ENCODE measurements around the gene IGF1R.

Gene IGF1R

DNA sequence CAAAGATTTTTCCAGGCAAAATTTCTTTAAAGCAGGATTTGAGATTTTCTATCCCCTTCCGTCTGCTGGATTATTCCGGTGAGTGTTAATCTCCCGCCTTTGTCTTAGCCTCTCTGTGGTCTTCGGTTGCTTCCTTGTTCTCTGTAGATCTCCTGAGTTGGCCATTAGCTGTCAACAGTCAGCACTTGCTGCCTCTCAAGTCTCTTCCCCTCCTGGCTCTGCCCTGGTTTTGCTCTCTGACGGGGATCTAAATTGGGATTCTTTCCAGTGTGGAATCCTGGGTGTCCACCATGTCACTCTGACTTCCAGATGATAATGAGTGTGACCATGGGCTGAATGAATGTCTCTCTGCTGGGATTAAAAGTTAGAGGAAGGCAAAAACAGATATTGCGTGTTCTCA, 121.5 kb downstream of the IGF1R start:
- Histone ChIP-seq H3K4me3 (ENCODE audit: insufficient read depth, low read depth, low read length, poor library complexity, severe bottlenecking) (no peak overlapping the region), H3K4me1 (ENCODE audit: control insufficient read depth, insufficient read depth, low read length, poor library complexity, severe bottlenecking) (no peaks in the 10 kb centered on the region), H3K27me3 (replicated peaks; ENCODE audit: control insufficient read depth, insufficient read depth, low read length, poor library complexity, severe bottlenecking) (no peaks in the 10 kb centered on the region), H3K9me3 (ENCODE audit: control insufficient read depth, low read length) (no peaks in the 10 kb centered on the region), H3K36me3 (ENCODE audit: control insufficient read depth, insufficient read depth, low read length) (no peaks in the 10 kb centered on the region), H3K27ac (ENCODE audit: insufficient read depth, low read length, poor library complexity, severe bottlenecking) (no peak overlapping the region)
- DNase-seq: no peak

DNA sequence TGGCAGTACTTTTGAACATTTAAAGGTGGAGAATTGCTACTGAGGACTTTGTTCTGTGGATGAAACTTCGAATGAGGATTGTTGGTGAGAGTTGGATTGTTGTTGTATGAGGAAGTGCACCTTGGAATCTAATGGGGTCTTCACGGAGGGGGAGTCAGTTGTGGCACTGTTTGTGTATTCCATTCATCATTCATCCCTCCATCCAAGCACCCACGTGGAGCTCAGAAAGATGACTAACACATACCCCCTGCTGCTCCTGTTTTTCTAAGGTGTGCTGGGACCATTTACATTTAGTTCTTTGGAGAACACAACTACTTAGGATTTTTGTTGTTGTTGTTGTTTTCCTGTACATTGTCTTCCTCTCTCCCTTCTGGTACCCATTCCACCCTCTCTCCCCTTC, 122.6 kb downstream of the IGF1R start:
- H3K4me1 ChIP-seq (ENCODE audit: control insufficient read depth, insufficient read depth, low read length, poor library complexity, severe bottlenecking): no peaks in the 10 kb centered on the region
- no peak overlapping the region for H3K4me3 ChIP-seq (ENCODE audit: insufficient read depth, low read depth, low read length, poor library complexity, severe bottlenecking)
- no peaks in the 10 kb centered on the region for H3K27me3 ChIP-seq (replicated peaks; ENCODE audit: control insufficient read depth, insufficient read depth, low read length, poor library complexity, severe bottlenecking)
- H3K27ac ChIP-seq (ENCODE audit: insufficient read depth, low read length, poor library complexity, severe bottlenecking): no peak overlapping the region
- no peaks in the 10 kb centered on the region for H3K9me3 ChIP-seq (ENCODE audit: control insufficient read depth, low read length)
- no peaks in the 10 kb centered on the region for H3K36me3 ChIP-seq (ENCODE audit: control insufficient read depth, insufficient read depth, low read length)
- DNase-seq: no peak

DNA sequence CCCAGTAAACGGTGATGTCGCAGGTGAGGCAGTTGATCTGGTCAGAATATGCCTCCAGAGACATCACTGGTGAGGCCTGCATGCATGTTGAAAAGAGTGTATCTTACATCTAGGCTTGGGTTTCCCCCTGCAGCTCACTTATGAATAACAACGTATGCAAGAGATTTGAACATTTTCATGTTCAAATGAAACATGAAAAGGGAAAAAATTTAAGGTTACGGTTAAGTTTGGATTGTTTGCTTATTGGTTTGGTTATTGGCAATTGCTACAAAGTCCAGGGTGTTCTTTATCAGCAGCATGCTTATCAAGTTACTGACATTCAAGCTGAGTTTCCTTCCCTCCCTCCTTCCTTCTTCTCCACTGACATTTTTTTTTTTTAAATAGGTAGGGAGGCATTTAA, 123.2 kb downstream of the IGF1R start:
- H3K4me3 ChIP-seq (ENCODE audit: insufficient read depth, low read depth, low read length, poor library complexity, severe bottlenecking): no peak overlapping the region
- no peak for DNase-seq
- H3K27me3 ChIP-seq (replicated peaks; ENCODE audit: control insufficient read depth, insufficient read depth, low read length, poor library complexity, severe bottlenecking): no peaks in the 10 kb centered on the region
- H3K36me3 ChIP-seq (ENCODE audit: control insufficient read depth, insufficient read depth, low read length): no peaks in the 10 kb centered on the region
- no peaks in the 10 kb centered on the region for H3K9me3 ChIP-seq (ENCODE audit: control insufficient read depth, low read length)
- no peaks in the 10 kb centered on the region for H3K4me1 ChIP-seq (ENCODE audit: control insufficient read depth, insufficient read depth, low read length, poor library complexity, severe bottlenecking)
- H3K27ac ChIP-seq (ENCODE audit: insufficient read depth, low read length, poor library complexity, severe bottlenecking): no peak overlapping the region

DNA sequence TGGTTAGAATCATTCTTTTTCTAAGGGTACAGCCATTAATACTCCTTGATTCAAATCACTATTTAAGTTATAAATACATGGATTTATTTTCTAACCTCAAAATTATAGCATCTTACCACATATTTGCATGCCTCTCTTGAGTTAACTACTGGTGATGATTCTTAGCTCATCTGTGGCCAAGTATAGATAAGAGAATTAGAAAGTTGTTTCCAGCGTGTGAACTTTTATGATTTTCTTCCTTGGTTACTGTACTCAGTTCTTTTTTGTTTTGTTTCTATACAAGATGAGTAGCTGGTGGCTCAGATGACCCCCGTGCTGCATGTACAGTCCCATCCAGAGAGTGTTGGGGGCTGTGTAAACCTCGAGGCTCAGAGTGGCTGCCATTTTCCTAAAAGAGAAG, 124.6 kb downstream of the IGF1R start:
- Histone ChIP-seq H3K4me3 (ENCODE audit: insufficient read depth, low read depth, low read length, poor library complexity, severe bottlenecking) (no peak overlapping the region), H3K36me3 (ENCODE audit: control insufficient read depth, insufficient read depth, low read length) (no peaks in the 10 kb centered on the region), H3K9me3 (ENCODE audit: control insufficient read depth, low read length) (no peaks in the 10 kb centered on the region), H3K27ac (ENCODE audit: insufficient read depth, low read length, poor library complexity, severe bottlenecking) (no peak overlapping the region), H3K4me1 (ENCODE audit: control insufficient read depth, insufficient read depth, low read length, poor library complexity, severe bottlenecking) (no peaks in the 10 kb centered on the region), H3K27me3 (replicated peaks; ENCODE audit: control insufficient read depth, insufficient read depth, low read length, poor library complexity, severe bottlenecking) (no peaks in the 10 kb centered on the region)
- no peak for DNase-seq

DNA sequence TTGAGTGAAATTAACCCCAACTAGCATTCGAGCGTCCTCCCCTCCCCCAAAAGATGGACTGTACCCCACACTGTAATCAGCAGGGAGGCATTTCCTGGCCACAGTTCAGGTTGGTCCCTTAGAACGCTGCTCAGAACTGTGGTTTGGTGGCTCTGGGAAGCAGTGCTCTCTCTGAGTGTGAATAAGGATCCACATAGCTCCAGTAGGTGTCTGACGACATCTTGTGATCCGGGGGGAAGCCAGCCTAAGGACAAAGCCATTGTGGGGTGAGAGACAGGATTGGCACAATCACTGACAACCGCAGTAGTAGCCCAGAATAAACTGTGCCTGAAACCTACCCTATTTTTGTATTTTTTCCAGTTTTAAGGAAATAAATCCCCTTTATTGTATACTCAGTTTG, 125.3 kb downstream of the IGF1R start:
- DNase-seq: no peak
- no peaks in the 10 kb centered on the region for H3K9me3 ChIP-seq (ENCODE audit: control insufficient read depth, low read length)
- H3K27me3 ChIP-seq (replicated peaks; ENCODE audit: control insufficient read depth, insufficient read depth, low read length, poor library complexity, severe bottlenecking): no peaks in the 10 kb centered on the region
- H3K36me3 ChIP-seq (ENCODE audit: control insufficient read depth, insufficient read depth, low read length): no peaks in the 10 kb centered on the region
- H3K4me1 ChIP-seq (ENCODE audit: control insufficient read depth, insufficient read depth, low read length, poor library complexity, severe bottlenecking): no peaks in the 10 kb centered on the region
- H3K4me3 ChIP-seq (ENCODE audit: insufficient read depth, low read depth, low read length, poor library complexity, severe bottlenecking): no peak overlapping the region
- H3K27ac ChIP-seq (ENCODE audit: insufficient read depth, low read length, poor library complexity, severe bottlenecking): no peak overlapping the region

DNA sequence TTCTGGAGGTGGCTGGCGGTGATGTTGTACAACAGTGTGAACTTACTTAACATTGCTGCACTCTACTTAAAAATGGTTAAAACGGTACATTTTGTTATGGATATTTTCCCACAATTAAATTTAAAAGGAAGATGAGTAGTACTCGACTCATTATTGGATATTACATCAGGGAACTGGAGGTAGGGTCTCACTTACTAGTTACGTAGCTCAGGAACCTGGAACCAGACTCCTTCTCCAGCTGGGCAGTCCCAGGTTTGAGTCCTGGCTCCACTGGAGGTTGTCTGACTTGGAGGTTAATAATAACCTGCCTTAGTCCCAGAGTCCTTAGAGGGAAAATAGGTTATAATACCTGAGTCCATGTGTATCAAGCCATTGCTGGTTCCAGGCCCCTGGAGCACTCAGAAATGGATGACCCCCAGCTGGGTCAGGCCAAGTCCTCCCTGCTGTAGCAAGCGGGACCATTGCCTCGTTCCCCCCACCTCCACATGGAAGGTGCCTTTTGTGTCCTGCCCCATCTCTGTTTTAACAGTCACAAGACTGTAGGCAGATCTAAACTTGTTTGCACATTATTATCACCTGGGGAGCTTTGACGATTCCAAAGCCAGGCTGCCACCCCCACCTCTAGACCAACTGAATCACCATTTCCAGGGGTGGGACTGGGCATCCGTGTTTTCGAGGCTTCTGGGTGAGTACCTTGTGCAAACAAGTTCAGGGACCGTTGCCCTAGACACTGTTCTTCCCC, 126.6 kb downstream of the IGF1R start:
- Histone ChIP-seq H3K4me3 (ENCODE audit: insufficient read depth, low read depth, low read length, poor library complexity, severe bottlenecking) (no peak overlapping the region), H3K4me1 (ENCODE audit: control insufficient read depth, insufficient read depth, low read length, poor library complexity, severe bottlenecking) (peaks cover 4% of the 10 kb centered on the region), H3K27ac (ENCODE audit: insufficient read depth, low read length, poor library complexity, severe bottlenecking) (no peak overlapping the region), H3K27me3 (replicated peaks; ENCODE audit: control insufficient read depth, insufficient read depth, low read length, poor library complexity, severe bottlenecking) (no peaks in the 10 kb centered on the region), H3K36me3 (ENCODE audit: control insufficient read depth, insufficient read depth, low read length) (no peaks in the 10 kb centered on the region), H3K9me3 (ENCODE audit: control insufficient read depth, low read length) (no peaks in the 10 kb centered on the region)
- DNase-seq: no peak

DNA sequence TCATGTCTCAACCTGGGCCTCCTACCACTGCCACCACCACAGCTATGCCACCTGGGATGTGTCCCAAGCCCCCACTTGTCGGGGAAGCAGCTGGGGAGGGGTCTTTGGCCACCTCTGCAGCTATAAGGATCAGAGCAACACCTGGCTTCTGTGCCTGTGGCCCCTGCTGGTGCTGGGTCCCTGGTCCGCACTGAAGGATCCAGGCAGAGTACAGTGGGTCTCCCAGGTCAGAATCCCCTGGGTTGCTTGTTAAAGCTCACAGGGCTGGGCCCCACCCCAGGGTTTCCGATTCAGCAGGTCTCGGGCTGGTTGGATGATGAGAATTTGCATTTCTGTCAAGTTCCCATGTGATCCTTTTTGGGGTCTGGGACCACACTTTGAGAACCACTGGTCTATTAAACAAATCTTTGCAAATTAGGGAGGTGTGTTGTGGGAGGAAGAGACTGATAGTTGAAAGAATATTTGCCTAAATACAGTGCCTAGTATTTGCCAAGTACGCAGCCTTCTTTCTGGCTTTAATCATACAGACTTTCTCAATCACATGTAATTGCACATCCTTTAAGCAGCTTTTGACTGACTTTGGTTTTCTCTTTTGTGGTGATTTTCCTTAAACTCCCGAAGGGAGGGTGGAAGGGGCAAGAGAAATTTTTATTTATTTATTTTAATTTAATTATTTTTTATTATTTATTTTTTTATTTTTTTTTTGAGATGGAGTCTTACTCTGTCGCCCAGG, 127.3 kb downstream of the IGF1R start:
- DNase-seq: no peak
- H3K9me3 ChIP-seq (ENCODE audit: control insufficient read depth, low read length): no peaks in the 10 kb centered on the region
- no peak overlapping the region for H3K27ac ChIP-seq (ENCODE audit: insufficient read depth, low read length, poor library complexity, severe bottlenecking)
- no peak overlapping the region for H3K4me3 ChIP-seq (ENCODE audit: insufficient read depth, low read depth, low read length, poor library complexity, severe bottlenecking)
- H3K27me3 ChIP-seq (replicated peaks; ENCODE audit: control insufficient read depth, insufficient read depth, low read length, poor library complexity, severe bottlenecking): no peaks in the 10 kb centered on the region
- no peaks in the 10 kb centered on the region for H3K36me3 ChIP-seq (ENCODE audit: control insufficient read depth, insufficient read depth, low read length)
- H3K4me1 ChIP-seq (ENCODE audit: control insufficient read depth, insufficient read depth, low read length, poor library complexity, severe bottlenecking): peaks cover 4% of the 10 kb centered on the region

DNA sequence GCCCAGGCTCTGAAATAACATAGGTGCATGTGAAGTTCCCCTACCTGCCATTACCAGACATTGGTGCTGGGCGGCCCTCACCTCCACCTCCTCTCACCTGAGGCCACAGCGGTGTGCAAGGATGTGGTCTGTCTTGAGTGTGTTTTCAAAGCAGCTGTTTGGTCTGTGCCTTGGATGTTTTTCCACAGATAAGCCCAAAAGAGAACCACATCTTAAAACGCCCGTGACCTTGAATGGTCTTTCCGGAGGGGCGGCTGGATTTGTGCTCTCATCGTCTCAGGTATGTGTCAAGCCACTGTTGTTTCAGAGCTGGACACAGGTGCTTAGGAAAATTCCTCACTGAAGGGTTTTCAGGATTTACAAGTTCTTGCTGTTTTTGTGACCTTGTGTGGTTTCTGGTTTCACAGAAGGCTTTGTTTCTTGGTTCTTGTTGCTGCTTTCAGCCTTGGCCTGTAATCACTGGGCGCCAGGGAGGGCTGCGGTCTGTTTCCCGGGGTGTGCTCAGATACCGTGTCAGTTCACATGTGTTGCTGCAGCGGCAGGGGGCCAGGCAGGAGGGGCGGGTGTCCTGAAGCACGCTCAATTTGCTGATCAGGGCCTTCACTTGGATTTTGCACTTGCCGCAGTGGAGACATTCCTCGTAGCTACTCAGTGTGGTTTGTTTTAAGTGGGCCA, 128.4 kb downstream of the IGF1R start:
- no peak for DNase-seq
- Histone ChIP-seq H3K27me3 (replicated peaks; ENCODE audit: control insufficient read depth, insufficient read depth, low read length, poor library complexity, severe bottlenecking) (no peaks in the 10 kb centered on the region), H3K4me1 (ENCODE audit: control insufficient read depth, insufficient read depth, low read length, poor library complexity, severe bottlenecking) (peaks cover 4% of the 10 kb centered on the region), H3K4me3 (ENCODE audit: insufficient read depth, low read depth, low read length, poor library complexity, severe bottlenecking) (no peak overlapping the region), H3K9me3 (ENCODE audit: control insufficient read depth, low read length) (no peaks in the 10 kb centered on the region), H3K27ac (ENCODE audit: insufficient read depth, low read length, poor library complexity, severe bottlenecking) (no peak overlapping the region), H3K36me3 (ENCODE audit: control insufficient read depth, insufficient read depth, low read length) (no peaks in the 10 kb centered on the region)

DNA sequence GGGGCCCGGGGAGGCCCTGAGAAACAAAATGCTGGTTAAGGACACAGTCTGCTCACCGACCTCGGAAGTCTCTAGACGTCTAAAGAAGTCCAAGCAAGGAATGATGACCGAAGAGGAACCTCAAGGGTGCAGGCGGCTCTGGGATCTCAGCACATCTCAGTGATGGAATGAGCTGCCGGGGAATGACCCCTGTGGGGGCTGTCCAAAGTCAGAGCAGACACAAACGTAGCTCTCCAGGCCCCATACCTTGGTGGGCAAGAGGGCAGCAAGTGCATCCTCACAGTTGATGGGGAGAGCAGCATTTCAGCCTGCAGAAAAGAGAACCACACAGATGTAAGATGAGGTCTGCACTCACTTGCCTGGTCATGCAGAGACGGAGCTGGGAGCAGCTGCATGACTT, 129.1 kb downstream of the IGF1R start:
- H3K9me3 ChIP-seq (ENCODE audit: control insufficient read depth, low read length): no peaks in the 10 kb centered on the region
- H3K36me3 ChIP-seq (ENCODE audit: control insufficient read depth, insufficient read depth, low read length): no peaks in the 10 kb centered on the region
- no peaks in the 10 kb centered on the region for H3K27me3 ChIP-seq (replicated peaks; ENCODE audit: control insufficient read depth, insufficient read depth, low read length, poor library complexity, severe bottlenecking)
- no peak overlapping the region for H3K27ac ChIP-seq (ENCODE audit: insufficient read depth, low read length, poor library complexity, severe bottlenecking)
- no peak overlapping the region for H3K4me3 ChIP-seq (ENCODE audit: insufficient read depth, low read depth, low read length, poor library complexity, severe bottlenecking)
- DNase-seq: no peak
- peaks cover 4% of the 10 kb centered on the region for H3K4me1 ChIP-seq (ENCODE audit: control insufficient read depth, insufficient read depth, low read length, poor library complexity, severe bottlenecking)

All from effector memory CD4-positive, alpha-beta T cell (primary cell).